ENCODE measurements around the gene ERCC8. TPM values are rescaled to one million over a fixed set of nuclear protein-coding genes. Genes with fewer than 3 reads are reported as not detected.

ERCC8 gene
- total and polyA plus RNA-seq, 4 donors, result 2.6 to 14.5 (median 6.2) TPM

GRCh38 chr5:60977956-60978737 is 33.3 kb upstream of the ERCC8 start:
- Histone ChIP-seq H3K36me3 (ENCODE audit: control insufficient read depth in 4 of 4, insufficient read depth in 3 of 4, low read depth in 1 of 4, low read length in 3 of 4) (no peaks in the 10 kb centered on the region), H3K27me3 (ENCODE audit: control insufficient read depth in 4 of 4, insufficient read depth in 4 of 4, low read length in 3 of 4) (no peaks in the 10 kb centered on the region), H3K9ac (ENCODE audit: low read depth in 1 of 2, low read length in 2 of 2) (no peak overlapping the region), H3K27ac (ENCODE audit: low read depth in 1 of 2, low read length in 2 of 2) (no peak overlapping the region), H3K4me1 (ENCODE audit: control insufficient read depth in 4 of 4, insufficient read depth in 4 of 4, low read length in 3 of 4) (no peaks in the 10 kb centered on the region), H3K4me3 (ENCODE audit: low read depth in 1 of 3, low read length in 3 of 3) (no peak overlapping the region), H3K9me3 (ENCODE audit: control insufficient read depth in 4 of 4, low read length in 3 of 4) (no peaks in the 10 kb centered on the region)
- TF ChIP-seq YY1 (IDR thresholded peaks at IDR 0.05) (no peak), TAF1 (conservative IDR thresholded peaks at IDR 0.05) (no peak), RAD21 (IDR thresholded peaks at IDR 0.05) (no peak), HNF4G (IDR thresholded peaks at IDR 0.05) (no peak), FOXA1 (IDR thresholded peaks at IDR 0.05) (no peak), EGR1 (IDR thresholded peaks at IDR 0.05; ENCODE audit: low read depth in 2 of 2) (no peak), JUND (IDR thresholded peaks at IDR 0.05) (no peak), HNF4A (conservative IDR thresholded peaks at IDR 0.05) (no peak), NR2F2 (IDR thresholded peaks at IDR 0.05) (no peak)
- TF ChIP-seq, protein P1, sequence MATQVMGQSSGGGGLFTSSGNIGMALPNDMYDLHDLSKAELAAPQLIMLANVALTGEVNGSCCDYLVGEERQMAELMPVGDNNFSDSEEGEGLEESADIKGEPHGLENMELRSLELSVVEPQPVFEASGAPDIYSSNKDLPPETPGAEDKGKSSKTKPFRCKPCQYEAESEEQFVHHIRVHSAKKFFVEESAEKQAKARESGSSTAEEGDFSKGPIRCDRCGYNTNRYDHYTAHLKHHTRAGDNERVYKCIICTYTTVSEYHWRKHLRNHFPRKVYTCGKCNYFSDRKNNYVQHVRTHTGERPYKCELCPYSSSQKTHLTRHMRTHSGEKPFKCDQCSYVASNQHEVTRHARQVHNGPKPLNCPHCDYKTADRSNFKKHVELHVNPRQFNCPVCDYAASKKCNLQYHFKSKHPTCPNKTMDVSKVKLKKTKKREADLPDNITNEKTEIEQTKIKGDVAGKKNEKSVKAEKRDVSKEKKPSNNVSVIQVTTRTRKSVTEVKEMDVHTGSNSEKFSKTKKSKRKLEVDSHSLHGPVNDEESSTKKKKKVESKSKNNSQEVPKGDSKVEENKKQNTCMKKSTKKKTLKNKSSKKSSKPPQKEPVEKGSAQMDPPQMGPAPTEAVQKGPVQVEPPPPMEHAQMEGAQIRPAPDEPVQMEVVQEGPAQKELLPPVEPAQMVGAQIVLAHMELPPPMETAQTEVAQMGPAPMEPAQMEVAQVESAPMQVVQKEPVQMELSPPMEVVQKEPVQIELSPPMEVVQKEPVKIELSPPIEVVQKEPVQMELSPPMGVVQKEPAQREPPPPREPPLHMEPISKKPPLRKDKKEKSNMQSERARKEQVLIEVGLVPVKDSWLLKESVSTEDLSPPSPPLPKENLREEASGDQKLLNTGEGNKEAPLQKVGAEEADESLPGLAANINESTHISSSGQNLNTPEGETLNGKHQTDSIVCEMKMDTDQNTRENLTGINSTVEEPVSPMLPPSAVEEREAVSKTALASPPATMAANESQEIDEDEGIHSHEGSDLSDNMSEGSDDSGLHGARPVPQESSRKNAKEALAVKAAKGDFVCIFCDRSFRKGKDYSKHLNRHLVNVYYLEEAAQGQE (IDR thresholded peaks at IDR 0.05), result no peak
- TF ChIP-seq, protein P2, sequence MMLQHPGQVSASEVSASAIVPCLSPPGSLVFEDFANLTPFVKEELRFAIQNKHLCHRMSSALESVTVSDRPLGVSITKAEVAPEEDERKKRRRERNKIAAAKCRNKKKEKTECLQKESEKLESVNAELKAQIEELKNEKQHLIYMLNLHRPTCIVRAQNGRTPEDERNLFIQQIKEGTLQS (IDR thresholded peaks at IDR 0.05), result no peak
- TF ChIP-seq, protein P3, sequence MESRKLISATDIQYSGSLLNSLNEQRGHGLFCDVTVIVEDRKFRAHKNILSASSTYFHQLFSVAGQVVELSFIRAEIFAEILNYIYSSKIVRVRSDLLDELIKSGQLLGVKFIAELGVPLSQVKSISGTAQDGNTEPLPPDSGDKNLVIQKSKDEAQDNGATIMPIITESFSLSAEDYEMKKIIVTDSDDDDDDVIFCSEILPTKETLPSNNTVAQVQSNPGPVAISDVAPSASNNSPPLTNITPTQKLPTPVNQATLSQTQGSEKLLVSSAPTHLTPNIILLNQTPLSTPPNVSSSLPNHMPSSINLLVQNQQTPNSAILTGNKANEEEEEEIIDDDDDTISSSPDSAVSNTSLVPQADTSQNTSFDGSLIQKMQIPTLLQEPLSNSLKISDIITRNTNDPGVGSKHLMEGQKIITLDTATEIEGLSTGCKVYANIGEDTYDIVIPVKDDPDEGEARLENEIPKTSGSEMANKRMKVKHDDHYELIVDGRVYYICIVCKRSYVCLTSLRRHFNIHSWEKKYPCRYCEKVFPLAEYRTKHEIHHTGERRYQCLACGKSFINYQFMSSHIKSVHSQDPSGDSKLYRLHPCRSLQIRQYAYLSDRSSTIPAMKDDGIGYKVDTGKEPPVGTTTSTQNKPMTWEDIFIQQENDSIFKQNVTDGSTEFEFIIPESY (IDR thresholded peaks at IDR 0.05), result no peak
- TF ChIP-seq, protein P4, sequence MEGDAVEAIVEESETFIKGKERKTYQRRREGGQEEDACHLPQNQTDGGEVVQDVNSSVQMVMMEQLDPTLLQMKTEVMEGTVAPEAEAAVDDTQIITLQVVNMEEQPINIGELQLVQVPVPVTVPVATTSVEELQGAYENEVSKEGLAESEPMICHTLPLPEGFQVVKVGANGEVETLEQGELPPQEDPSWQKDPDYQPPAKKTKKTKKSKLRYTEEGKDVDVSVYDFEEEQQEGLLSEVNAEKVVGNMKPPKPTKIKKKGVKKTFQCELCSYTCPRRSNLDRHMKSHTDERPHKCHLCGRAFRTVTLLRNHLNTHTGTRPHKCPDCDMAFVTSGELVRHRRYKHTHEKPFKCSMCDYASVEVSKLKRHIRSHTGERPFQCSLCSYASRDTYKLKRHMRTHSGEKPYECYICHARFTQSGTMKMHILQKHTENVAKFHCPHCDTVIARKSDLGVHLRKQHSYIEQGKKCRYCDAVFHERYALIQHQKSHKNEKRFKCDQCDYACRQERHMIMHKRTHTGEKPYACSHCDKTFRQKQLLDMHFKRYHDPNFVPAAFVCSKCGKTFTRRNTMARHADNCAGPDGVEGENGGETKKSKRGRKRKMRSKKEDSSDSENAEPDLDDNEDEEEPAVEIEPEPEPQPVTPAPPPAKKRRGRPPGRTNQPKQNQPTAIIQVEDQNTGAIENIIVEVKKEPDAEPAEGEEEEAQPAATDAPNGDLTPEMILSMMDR (IDR thresholded peaks at IDR 0.05; ENCODE audit: low read depth, low read length, missing input control), result no peak
- no peak for DNase-seq (ENCODE audit: low spot score)
- WGBS, result 86% methylated on average over 9 of the region's 9 CpGs

DNA sequence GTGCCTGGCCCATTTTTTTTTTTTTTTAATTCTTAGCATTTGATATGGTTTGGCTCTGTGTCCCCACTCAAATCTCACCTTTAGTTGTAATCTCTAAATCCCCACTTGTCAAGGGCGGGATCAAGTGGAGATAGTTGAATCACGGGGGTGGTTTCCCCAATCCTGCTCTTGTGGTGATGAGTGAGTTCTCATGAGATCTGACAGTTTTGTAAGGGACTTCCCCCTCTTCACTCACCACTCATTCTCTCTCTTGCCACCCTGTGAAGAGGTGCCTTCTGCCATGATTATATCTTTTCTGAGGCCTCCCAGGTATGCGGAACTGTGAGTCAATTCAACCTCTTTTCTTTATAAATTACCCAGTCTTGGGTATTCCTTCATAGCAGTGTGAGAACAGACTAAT is 27.4 kb upstream of the ERCC8 start:
- Histone ChIP-seq H3K27me3 (ENCODE audit: control insufficient read depth in 4 of 4, insufficient read depth in 4 of 4, low read length in 3 of 4) (no peaks in the 10 kb centered on the region), H3K4me1 (ENCODE audit: control insufficient read depth in 4 of 4, insufficient read depth in 4 of 4, low read length in 3 of 4) (no peaks in the 10 kb centered on the region), H3K9ac (ENCODE audit: low read depth in 1 of 2, low read length in 2 of 2) (no peak overlapping the region), H3K27ac (ENCODE audit: low read depth in 1 of 2, low read length in 2 of 2) (no peak overlapping the region), H3K4me3 (ENCODE audit: low read depth in 1 of 3, low read length in 3 of 3) (no peak overlapping the region), H3K36me3 (ENCODE audit: control insufficient read depth in 4 of 4, insufficient read depth in 3 of 4, low read depth in 1 of 4, low read length in 3 of 4) (no peaks in the 10 kb centered on the region), H3K9me3 (ENCODE audit: control insufficient read depth in 4 of 4, low read length in 3 of 4) (peaks cover 0 to 3% (median under 1%) of the 10 kb centered on the region in 4 donors)
- 91% methylated on average over 3 of the region's 3 CpGs for WGBS
- DNase-seq (ENCODE audit: low spot score), result no peak
- TF ChIP-seq FOXA2 (IDR thresholded peaks at IDR 0.05), result no peak
- no peak for TF ChIP-seq HNF4G (IDR thresholded peaks at IDR 0.05)

Measured in liver (tissue), 9 donors.